GM19035 (cell line): Measurements from ENCODE around the gene DHFR.

Experiments used
- ATAC-seq: cut with Tn5 transposase; IDR thresholded peaks from one replicate; pipeline ENCODE4 v1.9.1; 2021; ENCODE audit not compliant: unreplicated experiment

The DHFR gene

GRCh38 chr5:80655231-80655774 is 520 bp upstream of the DHFR start:
- no peak for ATAC-seq

GRCh38 chr5:80654054-80654390 is 761 bp downstream of the DHFR start:
- ATAC-seq = no peak

- no peak for ATAC-seq
Observed at GRCh38 chr5:80653502-80653901, 1.3 kb downstream of the DHFR start.

- no peak for ATAC-seq
Observed at GRCh38 chr5:80646926-80647325, 7.9 kb downstream of the DHFR start.

DNA sequence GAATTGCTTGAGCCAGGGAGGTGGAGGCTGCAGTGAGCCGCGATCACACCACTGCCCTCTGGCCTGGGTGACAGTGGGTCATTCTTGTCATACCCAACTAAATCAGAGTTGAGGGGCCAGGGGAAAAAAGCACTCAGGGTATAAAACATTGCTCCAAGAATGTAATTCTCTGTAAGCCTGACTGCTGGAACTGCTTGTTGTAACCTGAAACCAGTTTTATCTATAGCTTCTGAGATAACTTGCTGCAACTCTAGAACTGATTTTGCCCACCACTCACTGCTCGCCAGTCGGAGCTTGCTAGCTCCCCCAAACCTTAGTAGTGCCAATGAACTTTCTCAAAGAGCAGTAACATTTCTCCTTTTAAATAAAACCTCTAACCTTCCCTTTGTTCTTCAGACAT is 9.9 kb downstream of the DHFR start:
- ATAC-seq = no peak

GRCh38 chr5:80641353-80641752 is 13.4 kb downstream of the DHFR start:
- no peak for ATAC-seq

DNA sequence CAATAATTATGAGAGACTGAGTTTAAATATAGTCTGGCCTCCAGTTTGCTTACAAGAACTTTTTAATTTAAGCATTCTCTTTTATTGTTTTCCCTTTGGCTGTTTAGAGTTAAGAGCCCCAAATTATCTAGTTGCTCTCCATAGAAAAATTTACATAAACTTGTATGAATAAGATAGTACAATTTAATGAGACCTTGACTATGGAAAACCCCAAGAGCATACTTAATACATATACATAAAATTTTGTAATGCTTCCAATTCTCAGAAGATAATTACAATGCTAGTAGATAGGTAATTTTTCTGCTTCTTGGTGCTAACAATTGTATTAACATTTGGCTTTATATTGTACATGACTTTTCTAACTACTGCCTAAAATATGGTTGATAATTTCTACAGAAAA is 20.6 kb downstream of the DHFR start:
- ATAC-seq = no peak

- ATAC-seq = no peak
Observed at GRCh38 chr5:80632700-80633099, 22.1 kb downstream of the DHFR start.

DNA sequence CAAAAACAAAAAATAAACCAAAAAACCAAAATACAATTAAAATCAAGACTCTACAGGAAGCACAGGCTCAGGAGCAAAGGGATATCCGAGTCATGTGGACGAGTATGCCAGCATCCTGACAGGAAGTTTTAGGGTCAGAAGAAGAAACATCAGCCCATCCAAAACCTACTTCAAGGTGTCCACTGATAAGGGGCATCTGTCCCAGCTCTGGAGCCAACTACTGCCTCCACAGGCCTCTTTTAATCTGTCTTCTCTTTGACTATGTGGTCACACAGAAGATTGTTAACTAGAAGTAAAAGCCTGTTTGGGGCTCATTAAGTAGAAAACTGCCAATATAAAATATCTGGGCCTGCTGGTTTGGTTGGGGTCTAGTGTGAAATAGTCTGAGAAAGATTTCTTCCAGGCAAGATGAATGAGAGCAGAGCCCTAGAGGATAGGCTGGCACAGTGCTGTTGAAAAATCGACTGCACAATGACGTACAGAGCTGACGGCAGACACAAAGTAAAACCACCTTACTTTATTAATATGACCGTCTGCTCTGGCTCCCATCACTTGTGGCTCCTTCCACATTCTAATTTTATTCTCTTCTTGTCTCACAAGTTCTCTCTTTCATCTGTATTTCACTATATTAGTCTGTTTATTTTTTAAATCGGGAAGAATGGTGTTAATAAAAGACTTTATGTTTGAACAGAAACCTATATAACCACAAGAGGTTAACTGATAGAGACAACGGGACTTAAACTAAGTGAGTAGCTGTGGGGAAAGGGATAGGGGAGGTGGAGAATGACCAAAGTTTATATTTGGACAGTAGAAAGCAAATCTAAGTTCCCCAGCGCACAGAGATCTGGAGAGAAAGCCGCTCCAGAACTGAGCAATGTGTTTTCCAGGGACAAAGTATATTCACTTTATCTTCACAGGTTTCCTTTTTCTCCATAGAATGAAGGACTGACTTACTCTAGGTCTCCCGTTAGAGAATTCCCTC is 23.2 kb downstream of the DHFR start:
- no peak for ATAC-seq

GRCh38 chr5:80629281-80629680 is 25.5 kb downstream of the DHFR start:
- no peak for ATAC-seq

GRCh38 chr5:80625230-80625629 is 29.6 kb downstream of the DHFR start:
- ATAC-seq = no peak

GRCh38 chr5:80623999-80624398 is 30.8 kb downstream of the DHFR start:
- ATAC-seq = no peak

DNA sequence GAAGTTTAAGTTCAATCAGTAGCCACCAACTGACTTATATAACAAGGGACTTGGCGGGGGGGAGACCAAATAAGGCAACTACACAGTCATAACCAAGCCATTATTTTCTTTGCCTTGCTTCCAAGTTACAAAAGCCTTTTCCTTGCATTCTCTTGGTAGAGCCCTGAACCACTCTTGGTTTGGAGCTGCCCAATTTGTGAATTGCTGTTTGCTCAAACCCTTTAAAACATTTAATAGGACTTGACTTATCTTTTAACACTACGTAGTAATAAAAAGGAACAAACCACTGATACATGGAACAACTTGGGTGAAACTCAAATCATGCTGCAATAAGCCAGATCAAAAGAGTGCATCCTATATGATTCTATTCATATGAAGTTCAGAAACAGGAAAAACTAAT is 32.0 kb downstream of the DHFR start:
- no peak for ATAC-seq

GRCh38 chr5:80620211-80620610 is 34.6 kb downstream of the DHFR start:
- no peak for ATAC-seq

DNA sequence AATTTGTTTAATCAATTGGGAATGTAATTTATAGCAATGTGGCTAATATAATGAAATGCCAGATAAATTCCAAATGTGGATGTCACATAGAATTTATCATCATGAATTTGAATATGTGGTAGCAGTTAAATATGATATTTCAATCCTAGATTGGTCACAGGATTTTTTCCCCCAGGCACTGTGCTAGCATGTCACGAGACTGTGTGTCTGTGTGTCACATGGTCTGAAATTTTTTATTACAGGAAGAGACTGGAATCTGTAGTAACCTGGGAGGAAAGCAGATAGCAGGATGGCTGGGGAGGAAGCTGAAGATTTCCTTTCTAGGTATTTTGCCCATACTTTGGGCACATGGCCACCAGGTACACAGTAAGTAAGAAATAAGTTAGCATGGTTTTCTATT is 35.7 kb downstream of the DHFR start:
- no peak for ATAC-seq

DNA sequence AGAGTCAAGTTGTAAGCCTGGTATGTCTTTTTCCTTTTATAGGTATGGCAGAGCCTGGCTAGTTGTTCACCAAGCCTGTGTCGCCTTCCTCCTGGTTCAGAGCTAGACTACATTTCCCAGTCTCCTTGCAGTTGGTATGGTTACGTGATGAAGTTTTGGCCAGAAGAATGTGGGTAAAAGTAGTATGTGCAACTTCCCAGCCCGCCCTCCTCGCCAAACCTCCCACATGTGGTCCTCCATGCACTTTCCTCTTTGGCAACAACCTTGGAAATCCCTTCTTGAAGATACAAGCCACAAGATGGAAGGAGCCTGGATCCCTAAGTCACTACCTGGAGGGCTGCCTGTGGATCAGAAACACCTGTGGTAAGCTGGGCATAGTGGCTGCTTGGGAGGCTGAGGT is 36.3 kb downstream of the DHFR start:
- no peak for ATAC-seq

GRCh38 chr5:80615266-80615914 is 39.4 kb downstream of the DHFR start:
- no peak for ATAC-seq

DNA sequence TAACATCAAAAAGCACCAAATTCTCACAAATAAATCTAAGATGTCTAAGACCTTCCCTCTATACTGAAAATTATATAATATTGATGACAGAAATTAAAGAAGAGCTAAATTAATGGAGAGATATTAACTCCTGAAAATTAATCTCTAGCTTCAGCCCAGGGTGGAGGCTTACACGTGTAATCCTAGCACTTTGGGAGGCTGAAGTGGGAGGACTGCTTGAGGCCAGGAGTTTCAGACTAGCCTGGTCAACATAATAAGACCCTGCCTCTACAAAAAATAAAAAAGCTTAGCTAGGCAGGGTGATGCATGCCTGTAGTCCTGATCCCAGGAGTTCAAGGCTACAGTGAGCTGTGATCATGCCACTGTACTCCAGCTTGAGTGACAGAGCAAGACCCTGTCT is 45.1 kb downstream of the DHFR start:
- no peak for ATAC-seq

DNA sequence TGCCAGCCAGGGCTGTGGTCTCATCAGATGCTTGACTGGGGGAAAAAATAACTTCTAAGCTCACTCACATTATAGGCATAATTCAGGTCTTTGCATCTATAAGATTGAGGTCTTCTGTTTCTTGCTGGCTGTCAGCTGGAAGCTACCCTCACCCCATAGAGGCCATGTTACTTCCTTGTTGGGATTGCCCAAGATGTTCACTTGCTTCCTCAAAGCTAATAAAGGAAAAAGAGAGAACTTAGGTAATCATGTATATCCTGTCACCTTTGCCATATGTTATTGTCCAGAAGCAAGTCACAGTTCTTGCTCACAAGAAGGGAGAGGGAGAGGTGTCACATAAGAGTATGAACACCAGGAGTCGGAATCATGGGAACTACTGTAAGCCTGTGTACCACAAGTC is 46.1 kb downstream of the DHFR start:
- no peak for ATAC-seq

DNA sequence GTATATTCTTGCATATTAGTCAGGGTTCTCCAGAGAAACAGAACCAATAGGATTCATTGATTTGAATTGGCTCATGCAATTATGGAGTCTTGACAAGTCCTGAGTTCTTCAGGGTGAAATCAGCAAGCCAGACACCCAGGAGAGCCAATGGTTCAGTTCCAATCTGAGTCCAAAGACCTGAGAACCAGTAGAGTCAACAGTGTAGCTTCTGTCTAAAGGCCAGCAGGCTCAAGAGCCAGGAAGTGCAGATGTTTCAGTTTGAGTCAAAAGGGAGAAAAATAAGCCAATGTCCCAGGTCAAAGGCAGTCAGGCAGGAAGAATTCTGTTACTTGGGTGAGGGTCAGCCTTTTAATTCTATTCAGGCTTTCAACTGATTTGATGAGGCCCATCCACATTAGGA is 47.0 kb downstream of the DHFR start:
- no peak for ATAC-seq

DNA sequence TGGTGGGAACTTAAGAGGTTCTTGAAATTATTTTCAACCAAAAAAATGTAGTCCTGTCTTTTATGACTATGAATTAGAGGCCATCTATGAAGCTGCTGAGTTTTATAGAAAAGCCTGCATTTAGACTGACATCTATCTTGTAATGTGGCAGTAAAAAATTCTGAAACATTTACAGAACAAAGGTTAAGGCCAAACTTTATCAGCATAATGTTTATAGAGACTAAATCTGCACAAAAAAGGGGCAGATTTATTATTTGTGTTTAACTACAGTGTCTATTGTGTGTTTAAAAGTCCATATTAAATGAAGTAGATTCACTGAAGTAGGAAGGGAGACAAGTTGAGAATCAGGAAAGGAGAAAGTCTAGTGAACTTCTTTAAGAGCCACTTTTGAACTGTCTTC is 47.4 kb downstream of the DHFR start:
- ATAC-seq = no peak
